Measurements from ENCODE around the gene DCC. TPM values are rescaled to one million over a fixed set of nuclear protein-coding genes. Genes with fewer than 3 reads are reported as not detected.

DCC gene
- polyA plus RNA-seq, 1 experiment = 0.67 TPM

DNA sequence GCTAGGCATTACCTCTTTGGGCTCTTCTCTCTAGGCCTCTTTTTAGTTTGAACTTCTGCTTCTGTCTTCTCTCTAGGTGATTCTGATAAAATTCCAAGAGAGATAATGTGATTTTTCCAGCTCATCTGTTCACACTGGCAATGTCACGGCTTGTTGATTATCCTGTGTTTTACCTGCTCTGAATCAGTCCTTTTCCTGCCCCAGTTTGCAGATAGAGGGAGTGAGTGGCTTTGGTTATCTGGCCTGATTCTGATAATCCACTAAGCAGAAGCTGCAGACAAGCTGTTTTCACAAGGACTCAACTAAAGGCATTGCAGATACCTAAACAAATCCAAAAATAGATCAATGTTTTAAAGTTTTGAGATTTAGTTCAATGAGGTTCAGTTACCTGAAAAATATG lies 111.9 kb downstream of the DCC start:
- no peak for TF ChIP-seq CTCF (IDR thresholded peaks at IDR 0.05; ENCODE audit: low read depth, low read length)
- Histone ChIP-seq H3K9me3 (ENCODE audit: control insufficient read depth, insufficient read depth, low read length) (no peaks in the 10 kb centered on the region), H3K27me3 (ENCODE audit: control insufficient read depth, insufficient read depth, low read length) (no peaks in the 10 kb centered on the region), H3K4me3 (ENCODE audit: low read depth, low read length) (no peak overlapping the region), H3K27ac (ENCODE audit: low read depth, low read length) (no peak overlapping the region)
- CTCF ChIA-PET = no interaction called here
- POLR2A ChIA-PET = no interaction called here
- DNase-seq (ENCODE audit: low read depth, low spot score) = no peak

DNA sequence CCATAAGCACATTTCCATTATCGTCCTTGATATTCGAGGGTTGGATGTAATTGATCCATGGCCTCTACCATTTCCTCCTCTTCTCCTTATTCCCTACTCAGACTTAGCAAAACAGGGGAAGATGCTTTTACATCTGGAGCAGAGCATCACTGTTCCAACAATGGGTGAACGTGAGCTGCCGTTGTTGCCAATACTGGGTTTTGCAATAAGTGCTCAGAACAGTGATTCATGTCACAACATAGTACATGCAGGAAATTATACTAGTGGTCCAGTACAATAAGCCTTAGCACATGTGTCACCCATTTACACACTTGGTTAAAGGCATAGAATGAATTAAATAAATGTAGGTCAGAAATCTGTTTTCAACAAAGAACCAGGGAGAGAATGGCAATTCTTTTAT lies 112.4 kb downstream of the DCC start:
- no peak for TF ChIP-seq CTCF (IDR thresholded peaks at IDR 0.05; ENCODE audit: low read depth, low read length)
- H3K27ac ChIP-seq (ENCODE audit: low read depth, low read length) = no peak overlapping the region
- H3K9me3 ChIP-seq (ENCODE audit: control insufficient read depth, insufficient read depth, low read length) = no peaks in the 10 kb centered on the region
- ChIA-PET CTCF (no interaction called here), POLR2A (no interaction called here)
- H3K27me3 ChIP-seq (ENCODE audit: control insufficient read depth, insufficient read depth, low read length) = no peaks in the 10 kb centered on the region
- no peak overlapping the region for H3K4me3 ChIP-seq (ENCODE audit: low read depth, low read length)
- DNase-seq (ENCODE audit: low read depth, low spot score) = no peak

DNA sequence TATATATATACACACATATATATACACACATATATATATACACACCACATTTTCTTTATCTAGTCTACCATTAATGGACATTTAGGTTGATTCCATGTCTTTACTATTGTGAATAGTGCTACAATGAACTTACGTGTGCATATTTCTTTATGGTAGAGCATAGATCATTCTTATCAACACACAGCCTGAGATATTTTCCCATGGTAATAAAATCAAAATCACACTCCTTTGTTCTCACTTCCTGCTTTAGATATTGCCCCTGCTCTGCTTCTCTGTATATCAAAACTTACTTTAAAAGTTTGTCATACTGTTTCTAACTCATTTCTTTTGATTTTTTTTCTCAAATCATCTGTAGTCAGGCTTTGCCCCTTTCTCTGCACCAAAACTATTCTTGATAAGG lies 119.9 kb downstream of the DCC start:
- H3K4me3 ChIP-seq (ENCODE audit: low read depth, low read length) = no peak overlapping the region
- no peak for DNase-seq (ENCODE audit: low read depth, low spot score)
- no peaks in the 10 kb centered on the region for H3K9me3 ChIP-seq (ENCODE audit: control insufficient read depth, insufficient read depth, low read length)
- H3K27me3 ChIP-seq (ENCODE audit: control insufficient read depth, insufficient read depth, low read length) = no peaks in the 10 kb centered on the region
- TF ChIP-seq CTCF (IDR thresholded peaks at IDR 0.05; ENCODE audit: low read depth, low read length) = no peak
- ChIA-PET POLR2A (no interaction called here), CTCF (no interaction called here)
- no peak overlapping the region for H3K27ac ChIP-seq (ENCODE audit: low read depth, low read length)

DNA sequence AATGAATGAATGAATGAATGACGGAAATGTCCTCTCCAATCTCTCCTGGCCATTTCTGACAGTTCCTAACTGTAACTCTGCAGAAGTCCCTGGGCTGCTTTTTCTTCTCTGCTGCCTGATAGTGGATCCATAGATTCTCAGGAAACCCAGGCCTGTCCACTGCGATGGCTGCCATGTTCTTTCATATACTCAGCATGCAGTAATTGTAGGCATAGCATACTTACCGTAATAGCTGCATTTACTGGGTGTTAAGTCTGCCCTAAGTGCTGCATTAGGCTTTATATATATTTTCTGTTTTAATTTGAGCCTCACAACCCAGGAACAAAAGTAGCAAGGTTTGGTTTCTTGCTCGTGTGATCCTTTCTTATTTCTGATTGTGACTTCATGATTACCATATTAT lies 122.9 kb downstream of the DCC start:
- ChIA-PET CTCF (no interaction called here), POLR2A (no interaction called here)
- H3K27me3 ChIP-seq (ENCODE audit: control insufficient read depth, insufficient read depth, low read length) = no peaks in the 10 kb centered on the region
- no peak for DNase-seq (ENCODE audit: low read depth, low spot score)
- H3K9me3 ChIP-seq (ENCODE audit: control insufficient read depth, insufficient read depth, low read length) = no peaks in the 10 kb centered on the region
- H3K27ac ChIP-seq (ENCODE audit: low read depth, low read length) = no peak overlapping the region
- no peak for TF ChIP-seq CTCF (IDR thresholded peaks at IDR 0.05; ENCODE audit: low read depth, low read length)
- H3K4me3 ChIP-seq (ENCODE audit: low read depth, low read length) = no peak overlapping the region

- Histone ChIP-seq H3K4me3 (ENCODE audit: low read depth, low read length) (no peak overlapping the region), H3K9me3 (ENCODE audit: control insufficient read depth, insufficient read depth, low read length) (no peaks in the 10 kb centered on the region), H3K27me3 (ENCODE audit: control insufficient read depth, insufficient read depth, low read length) (no peaks in the 10 kb centered on the region), H3K27ac (ENCODE audit: low read depth, low read length) (no peak overlapping the region)
- ChIA-PET CTCF (no interaction called here), POLR2A (no interaction called here)
- TF ChIP-seq CTCF (IDR thresholded peaks at IDR 0.05; ENCODE audit: low read depth, low read length) = no peak
- DNase-seq (ENCODE audit: low read depth, low spot score) = no peak
Measured at GRCh38 chr18:52465391-52465790, 125.4 kb downstream of the DCC start.

All from AG04450 (cell line).